GM12878 (cell line): ENCODE measurements around the gene SIGMAR1. TPM values are rescaled to one million over a fixed set of nuclear protein-coding genes. Genes with fewer than 3 reads are reported as not detected.

Experiments used
- ATAC-seq: fragments of 200-7000 bp; cut with Tn5 transposase; 3 replicates; pipeline ENCODE4 v1.9.1; 2020; ENCODE audit warnings: mild to moderate bottlenecking, moderate library complexity
- BruUV-seq: library from RNA; stranded (reverse); fragments of 400-500 nt; replicated peaks from 2 replicates; lab custom pipeline; 2021; lab: Mats Ljungman, UMichigan
- CTCF ChIA-PET: fragments of 300-600 bp; sonication (Branson Sonifier 250); formaldehyde crosslinking; extraction: SDS; loops from one replicate; lab custom pipeline; 2021; ENCODE audit warnings: inconsistent platforms; lab: Yijun Ruan, JAX
- POLR2A ChIA-PET: fragments of 350-600 bp; formaldehyde crosslinking; extraction: SDS; loops from one replicate; lab custom pipeline; 2021; ENCODE audit warnings: inconsistent platforms; lab: Charles Lee
- RAD21 ChIA-PET: fragments of 300-600 bp; sonication (Branson Sonifier 250); formaldehyde crosslinking; loops from one replicate; lab custom pipeline; 2023; ENCODE audit warnings: antibody characterized with exemption; ENCODE audit not compliant: unreplicated experiment; lab: Charles Lee
- SMC1A ChIA-PET: fragments of 300-600 bp; sonication (Branson Sonifier 250); formaldehyde crosslinking; loops from one replicate; lab custom pipeline; 2023; ENCODE audit not compliant: unreplicated experiment, uncharacterized antibody; lab: Charles Lee
- DNase-seq: peaks from one replicate; pipeline ENCODE4 v3.0.0-alpha.2; 2011; ENCODE audit warnings: low read depth, low spot score
- FAIRE-seq: peaks from 3 replicates; lab custom pipeline; 2011; peaks lifted over from hg19 to GRCh38; lab: Jason Lieb, UNC
- H2AFZ ChIP-seq: 2 replicates; pipeline ENCODE4 v1.6.0; 2011; ENCODE audit warnings: low read depth, low read length, control low read depth; ENCODE audit not compliant: control insufficient read depth
- H3K27ac ChIP-seq: 2 replicates; pipeline ENCODE4 v1.5.1; 2011; ENCODE audit warnings: control low read depth; ENCODE audit not compliant: control insufficient read depth, insufficient read depth
- H3K27me3 ChIP-seq, 2 experiments: replicated peaks in 1 of 2; 2 replicates each; pipeline versions ENCODE4 v1.6.0 to v1.6.1; 2011; ENCODE audit warnings: low read length in 1 of 2; ENCODE audit not compliant: control insufficient read depth in 2 of 2, insufficient read depth in 2 of 2
- H3K36me3 ChIP-seq, 2 experiments: 2 replicates each; pipeline ENCODE4 v1.5.1; 2011; ENCODE audit warnings: low read length in 1 of 2; ENCODE audit not compliant: control insufficient read depth in 2 of 2, insufficient read depth in 2 of 2
- H3K4me1 ChIP-seq: 2 replicates; pipeline ENCODE4 v1.6.1; 2011; ENCODE audit warnings: mild to moderate bottlenecking, low read length, moderate library complexity, mixed read lengths; ENCODE audit not compliant: control insufficient read depth, insufficient read depth
- H3K4me2 ChIP-seq: 2 replicates; pipeline ENCODE4 v1.6.0; 2011; ENCODE audit warnings: control low read depth; ENCODE audit not compliant: control insufficient read depth, insufficient read depth
- H3K4me3 ChIP-seq: fragments of 200-600 bp; sonication (generic); 2 replicates; pipeline ENCODE4 v1.5.1; 2016
- H3K79me2 ChIP-seq: 2 replicates; pipeline ENCODE4 v1.6.0; 2011; ENCODE audit warnings: low read length; ENCODE audit not compliant: control insufficient read depth, insufficient read depth
- H3K9ac ChIP-seq: 2 replicates; pipeline ENCODE4 v1.8.0; 2011; ENCODE audit warnings: low read length, control low read depth, mixed read lengths; ENCODE audit not compliant: control insufficient read depth, insufficient read depth
- H3K9me3 ChIP-seq: replicated peaks from 3 replicates; pipeline ENCODE4 v1.5.1; 2011; ENCODE audit warnings: mild to moderate bottlenecking, low read length; ENCODE audit not compliant: control insufficient read depth, insufficient read depth
- H4K20me1 ChIP-seq: 2 replicates; pipeline ENCODE4 v1.6.0; 2011; ENCODE audit not compliant: control insufficient read depth, insufficient read depth
- BCLAF1 ChIP-seq: fragments of 450-650 bp; IDR thresholded peaks from 2 replicates; pipeline ENCODE4 v1.6.1; 2017; ENCODE audit warnings: antibody characterized with exemption, mild to moderate bottlenecking, moderate library complexity
- EED ChIP-seq: sonication (generic); IDR thresholded peaks from 2 replicates; pipeline ENCODE4 v1.6.1; 2016; ENCODE audit warnings: antibody characterized with exemption, low read depth
- ETV6 ChIP-seq, 2 experiments: fragments of 450-650 bp in 1 of 2; IDR thresholded peaks in 1 of 2; conservative IDR thresholded peaks in 1 of 2; 2 replicates each; pipeline ENCODE4 v1.6.1; 2014; ENCODE audit warnings: antibody characterized with exemption in 1 of 2, borderline replicate concordance in 1 of 2, low read depth in 1 of 2, mild to moderate bottlenecking in 1 of 2, moderate library complexity in 1 of 2
- GABPA ChIP-seq: IDR thresholded peaks from 2 replicates; pipeline ENCODE4 v1.6.1; 2014; ENCODE audit warnings: antibody characterized with exemption, low read depth, mild to moderate bottlenecking, inconsistent platforms
- JUNB ChIP-seq: IDR thresholded peaks from 2 replicates; pipeline ENCODE4 v1.6.1; 2016; ENCODE audit warnings: antibody characterized with exemption, mild to moderate bottlenecking
- POLR2AphosphoS2 ChIP-seq: IDR thresholded peaks from 2 replicates; pipeline ENCODE4 v1.6.1; 2011; ENCODE audit warnings: low read depth, mild to moderate bottlenecking, low read length, improper control_type of control experiment, moderate library complexity
- SKIL ChIP-seq: fragments of 450-650 bp; IDR thresholded peaks from 2 replicates; pipeline ENCODE4 v1.6.1; 2017; ENCODE audit warnings: mild to moderate bottlenecking, low read depth, inconsistent platforms; ENCODE audit not compliant: poor library complexity, severe bottlenecking
- TARDBP ChIP-seq: IDR thresholded peaks from 2 replicates; pipeline ENCODE4 v1.6.1; 2016; ENCODE audit warnings: borderline replicate concordance
- YY1 ChIP-seq: IDR thresholded peaks from 2 replicates; pipeline ENCODE4 v1.6.1; 2011; ENCODE audit warnings: low read depth, mild to moderate bottlenecking, low read length
- ZNF217 ChIP-seq: fragments of 450-650 bp; IDR thresholded peaks from 2 replicates; pipeline ENCODE4 v1.6.1; 2017; ENCODE audit warnings: antibody characterized with exemption, mild to moderate bottlenecking
- WGBS: methylation state at CpG from one replicate; pipeline ENCODE4 v1.1.6; 2016; ENCODE audit warnings: low lambda C conversion rate; ENCODE audit not compliant: insufficient replicate concordance, insufficient coverage; ENCODE audit errors: missing lambda C conversion rate; 5-methylcytosine and 5-hydroxymethylcytosine counted together
- in situ Hi-C: fragments of 300-500 bp; cut with MboI; formaldehyde crosslinking; loops from 9 replicates; pipeline ENCODE4 v1.14.3; 2018; ENCODE audit warnings: mixed read lengths
- intact Hi-C: fragments of 100-400 bp; cut with micrococcal nuclease; formaldehyde crosslinking; loops from one replicate; pipeline ENCODE4 v1.14.2; 2022; ENCODE audit not compliant: unreplicated experiment
- polyA plus RNA-seq, 11 experiments: library from polyadenylated mRNA; depleted of rRNA in 4 of 11; unstranded in 6 of 11; stranded (reverse) in 5 of 11; fragments of >200 nt; fragmentation: Nextera tagmentation in 4 of 11; fragmentation: Illumina TruSeq in 1 of 11; extraction: Ambion mirVana in 4 of 11; extraction: Trizol in 1 of 11; gene quantifications; 1 replicate in 1 of 11; 2 replicates in 10 of 11; pipeline versions ENCODE4 v1.2.1 to v1.2.3, GENCODE V29; 2011 to 2016; ENCODE audit warnings: inconsistent platforms in 2 of 11, missing spikeins in 2 of 11, low read depth in 1 of 11
- total RNA-seq, 4 experiments: library from RNA; depleted of rRNA in 3 of 4; stranded (reverse); fragments of >200 nt in 3 of 4; fragmentation: Illumina TruSeq in 1 of 4; extraction: Trizol in 1 of 4; gene quantifications; 2 replicates each; pipeline versions ENCODE4 v1.2.1 to v1.2.3, GENCODE V29; 2013 to 2021

SIGMAR1 gene
- total and polyA plus RNA-seq, 10 of the 15 experiments (the other 5 are each of a cell fraction or from before 2014, with no cell fraction given): 7.1 to 133 (median 69.5) TPM

DNA sequence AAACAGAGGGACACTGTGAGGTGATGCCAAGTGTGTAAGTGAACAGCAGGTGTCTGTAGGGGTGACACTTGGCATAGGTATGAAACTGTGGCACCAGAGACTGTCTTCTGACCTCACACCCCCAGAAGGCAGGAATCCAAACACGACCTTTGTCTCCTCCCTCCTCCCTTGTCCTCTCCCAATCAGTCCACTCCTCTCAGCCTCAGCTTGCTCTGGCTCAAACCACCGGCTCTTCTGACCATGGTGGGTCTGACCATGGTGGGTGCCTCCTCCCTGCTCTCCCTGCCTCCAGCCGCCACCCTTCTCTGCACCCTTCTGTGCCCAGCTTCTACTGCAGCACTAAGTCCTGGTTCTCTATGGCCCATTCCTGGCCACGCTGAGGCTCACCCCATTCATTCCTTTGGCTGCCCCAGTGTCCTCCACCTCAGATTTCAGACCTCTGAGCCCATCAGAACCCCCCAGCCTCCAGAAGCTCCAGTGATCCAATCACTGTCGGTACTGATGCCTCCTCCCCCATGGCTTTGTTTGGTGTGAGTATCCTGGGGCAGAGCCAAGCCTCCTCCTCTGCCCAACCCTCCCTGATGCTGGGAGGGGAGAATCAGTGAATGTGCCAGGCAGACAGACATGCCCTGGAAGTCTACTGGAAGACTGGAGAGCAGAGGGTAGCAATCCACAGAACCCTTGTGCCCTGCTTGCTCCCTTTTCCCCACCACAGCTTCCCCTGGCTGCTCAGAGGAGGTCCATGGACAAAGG is 7.0 kb downstream of the SIGMAR1 start (continued):
- no peak for TF ChIP-seq BCLAF1
- TF ChIP-seq JUNB: no peak
- no peak for TF ChIP-seq ETV6 (conservative IDR thresholded peaks at IDR 0.05 in 1 of 2, IDR thresholded peaks at IDR 0.05 in 1 of 2; ENCODE audit: borderline replicate concordance in 1 of 2, low read depth in 1 of 2)

GRCh38 chr9:34629491-34629808 is 8.1 kb downstream of the SIGMAR1 start:
- Histone ChIP-seq H4K20me1 (no peaks in the 10 kb centered on the region; the same call in none of the 2 replicates), H3K9ac (no peak overlapping the region)
- POLR2A ChIA-PET: interaction anchor here (1.5 kb wide), 1 partner anchor 8 kb away, joined by 4 read pairs; the partner anchor contains the start of gene SIGMAR1
- TF ChIP-seq GABPA: no peak
- no peak for TF ChIP-seq EED
- no peak for TF ChIP-seq TARDBP
- TF ChIP-seq YY1: no peak
- TF ChIP-seq SKIL: no peak
- no peak for TF ChIP-seq POLR2AphosphoS2
- no peak for TF ChIP-seq ZNF217
- TF ChIP-seq, all 136 proteins: peak for 0
- Histone ChIP-seq H2AFZ (no peak overlapping the region), H3K4me2 (peak overlapping the region; percentile 71), H3K79me2 (no peaks in the 10 kb centered on the region), H3K4me1 (peaks cover 4% of the 10 kb centered on the region; the same call in 1 of the 2 replicates), H3K4me3 (peak overlapping the region; percentile 32; the same call in 1 of the 2 replicates), H3K9me3 (no peaks in the 10 kb centered on the region), H3K27ac (no peak overlapping the region), H3K36me3 (no peaks in the 10 kb centered on the region; a peak in 2 of 4 replicates), H3K27me3 (peaks cover 14 to 19% of the 10 kb centered on the region in 2 experiments)
- in situ Hi-C loops (no loop called here), intact Hi-C loops (no loop called here)
- ChIA-PET CTCF (interaction anchor here (1.2 kb wide), 1 partner anchor 16 kb away, joined by 3 read pairs; no protein-coding TSS in a partner anchor), SMC1A (no interaction called here), RAD21 (no interaction called here)
- ATAC-seq (no peak), DNase-seq (no peak), FAIRE-seq (no peak)
- no TSS peak for BruUV-seq
- 2% methylated on average over 5 of the region's 5 CpGs for WGBS
